Muscle of leg (tissue), 11 donors: Measurements from ENCODE around the gene DDR2. TPM values are rescaled to one million over a fixed set of nuclear protein-coding genes. Genes with fewer than 3 reads are reported as not detected.
A peak's percentile ranks its signal among the peaks of the same experiment; 100 is the strongest.

ENCODE experiments used
- DNase-seq: peaks from one replicate; pipeline ENCODE4 v3.0.0; 2013
- H3K27ac ChIP-seq: one replicate; pipeline ENCODE4 v1.5.1; 2013; ENCODE audit warnings: mild to moderate bottlenecking, low read length, control low read depth
- H3K27me3 ChIP-seq: one replicate; pipeline ENCODE4 v1.6.1; 2013; ENCODE audit warnings: low read length; ENCODE audit not compliant: control insufficient read depth, insufficient read depth
- H3K36me3 ChIP-seq: one replicate; pipeline ENCODE4 v1.6.1; 2013; ENCODE audit warnings: low read length; ENCODE audit not compliant: control insufficient read depth, insufficient read depth
- H3K4me1 ChIP-seq: one replicate; pipeline ENCODE4 v1.6.1; 2013; ENCODE audit warnings: low read length; ENCODE audit not compliant: control insufficient read depth, insufficient read depth
- H3K4me3 ChIP-seq: one replicate; pipeline ENCODE4 v1.5.1; 2013; ENCODE audit warnings: low read length, control low read depth
- H3K9me3 ChIP-seq: replicated peaks from 2 replicates; pipeline ENCODE4 v1.6.1; 2013; ENCODE audit warnings: low read depth, low read length; ENCODE audit not compliant: control insufficient read depth
- WGBS: methylation state at CpG from one replicate; pipeline ENCODE4 v1.1.5; 2013; ENCODE audit warnings: missing lambda C conversion rate; ENCODE audit not compliant: insufficient coverage; 5-methylcytosine and 5-hydroxymethylcytosine counted together
- polyA plus RNA-seq, 8 donors: library from polyadenylated mRNA; unstranded; fragments of 120-200 nt; gene quantifications; one replicate each; pipeline versions ENCODE4 v1.2.1 to v1.2.3, GENCODE V29; 2013; ENCODE audit warnings: inconsistent platforms in 1 of 8, low replicate concordance in 1 of 8; ENCODE audit not compliant: insufficient read length in 8 of 8, insufficient read depth in 1 of 8
- total RNA-seq: library from RNA; stranded (reverse); fragments of 120-200 nt; gene quantifications from one replicate; pipeline ENCODE4 v1.2.4, GENCODE V29; 2013

The DDR2 gene
- total and polyA plus RNA-seq, 9 donors = 23.7 to 66.4 (median 47.9) TPM

GRCh38 chr1:162704673-162705424 is 72.6 kb downstream of the DDR2 start:
- Histone ChIP-seq H3K27ac (no peak overlapping the region), H3K9me3 (no peaks in the 10 kb centered on the region), H3K36me3 (peaks cover 12% of the 10 kb centered on the region), H3K4me1 (peaks cover 24% of the 10 kb centered on the region), H3K4me3 (no peak overlapping the region), H3K27me3 (no peaks in the 10 kb centered on the region)
- peak; percentile 83 for DNase-seq
- 42% methylated on average over 11 of the region's 11 CpGs for WGBS

- 80% methylated on average over 2 of the region's 2 CpGs for WGBS
- no peak overlapping the region for H3K27ac ChIP-seq
- H3K9me3 ChIP-seq = no peaks in the 10 kb centered on the region
- H3K36me3 ChIP-seq = peaks cover 12% of the 10 kb centered on the region
- DNase-seq = no peak
- H3K27me3 ChIP-seq = no peaks in the 10 kb centered on the region
- no peak overlapping the region for H3K4me3 ChIP-seq
- peaks cover 24% of the 10 kb centered on the region for H3K4me1 ChIP-seq
These were observed 73.7 kb downstream of the DDR2 start for GRCh38 chr1:162706003-162706402.

- DNase-seq = no peak
- Histone ChIP-seq H3K36me3 (peaks cover 12% of the 10 kb centered on the region), H3K4me3 (no peak overlapping the region), H3K27ac (no peak overlapping the region), H3K9me3 (no peaks in the 10 kb centered on the region), H3K4me1 (peaks cover 24% of the 10 kb centered on the region), H3K27me3 (no peaks in the 10 kb centered on the region)
- 77% methylated on average over 3 of the region's 3 CpGs for WGBS
These were observed 74.3 kb downstream of the DDR2 start for GRCh38 chr1:162706606-162707005.

- Histone ChIP-seq H3K4me3 (no peak overlapping the region), H3K27me3 (no peaks in the 10 kb centered on the region), H3K4me1 (peaks cover 23% of the 10 kb centered on the region), H3K9me3 (no peaks in the 10 kb centered on the region), H3K27ac (no peak overlapping the region), H3K36me3 (peaks cover 14% of the 10 kb centered on the region)
- WGBS = 86% methylated on average over 3 of the region's 3 CpGs
- no peak for DNase-seq
These were observed 76.0 kb downstream of the DDR2 start for GRCh38 chr1:162708286-162708685.

GRCh38 chr1:162709132-162709860 is 77.0 kb downstream of the DDR2 start:
- no peak for DNase-seq
- H3K36me3 ChIP-seq = peaks cover 14% of the 10 kb centered on the region
- H3K4me3 ChIP-seq = no peak overlapping the region
- no peaks in the 10 kb centered on the region for H3K27me3 ChIP-seq
- WGBS = 51% methylated on average over 3 of the region's 4 CpGs
- H3K4me1 ChIP-seq = peaks cover 16% of the 10 kb centered on the region
- H3K9me3 ChIP-seq = no peaks in the 10 kb centered on the region
- no peak overlapping the region for H3K27ac ChIP-seq

GRCh38 chr1:162709870-162710269 is 77.6 kb downstream of the DDR2 start:
- Histone ChIP-seq H3K4me3 (no peak overlapping the region), H3K36me3 (peaks cover 13% of the 10 kb centered on the region), H3K4me1 (peaks cover 12% of the 10 kb centered on the region), H3K9me3 (no peaks in the 10 kb centered on the region), H3K27ac (peak overlapping the region; percentile 38), H3K27me3 (no peaks in the 10 kb centered on the region)
- no peak for DNase-seq
- WGBS = no CpG with 5 or more reads among the region's 1 CpG

- no CpG with 5 or more reads among the region's 1 CpG for WGBS
- Histone ChIP-seq H3K27me3 (no peaks in the 10 kb centered on the region), H3K9me3 (no peaks in the 10 kb centered on the region), H3K4me3 (no peak overlapping the region), H3K36me3 (peaks cover 9% of the 10 kb centered on the region), H3K4me1 (peaks cover 7% of the 10 kb centered on the region), H3K27ac (peak overlapping the region; percentile 38)
- peak; percentile 84 for DNase-seq
These were observed 78.1 kb downstream of the DDR2 start for GRCh38 chr1:162710345-162710744.

- Histone ChIP-seq H3K9me3 (no peaks in the 10 kb centered on the region), H3K27me3 (no peaks in the 10 kb centered on the region), H3K4me3 (no peak overlapping the region), H3K27ac (no peak overlapping the region), H3K36me3 (peaks cover 9% of the 10 kb centered on the region), H3K4me1 (peaks cover 7% of the 10 kb centered on the region)
- no peak for DNase-seq
- 40% methylated on average over 1 of the region's 4 CpGs for WGBS
These were observed 78.7 kb downstream of the DDR2 start for GRCh38 chr1:162710780-162711465.

- Histone ChIP-seq H3K36me3 (peaks cover 5% of the 10 kb centered on the region), H3K4me1 (peaks cover 5% of the 10 kb centered on the region), H3K4me3 (no peak overlapping the region), H3K9me3 (no peaks in the 10 kb centered on the region), H3K27ac (no peak overlapping the region), H3K27me3 (no peaks in the 10 kb centered on the region)
- DNase-seq = no peak
- no CpG with 5 or more reads among the region's 2 CpGs for WGBS
These were observed 80.2 kb downstream of the DDR2 start for GRCh38 chr1:162712317-162713029.
